ENCODE data around the gene PYGM.

The PYGM gene

GRCh38 chr11:64722141-64723065 lies 37.4 kb downstream of the PYGM start:
- DNase-seq (ENCODE audit: extremely low spot score, insufficient read length, low read depth) (no peak), FAIRE-seq (no peak)

GRCh38 chr11:64721359-64721699 lies 38.4 kb downstream of the PYGM start:
- no peak for FAIRE-seq
- DNase-seq (ENCODE audit: extremely low spot score, insufficient read length, low read depth), result no peak

GRCh38 chr11:64720640-64721358 lies 39.0 kb downstream of the PYGM start:
- no peak for FAIRE-seq
- DNase-seq (ENCODE audit: extremely low spot score, insufficient read length, low read depth), result no peak

GRCh38 chr11:64720167-64720566 lies 39.6 kb downstream of the PYGM start:
- FAIRE-seq (no peak), DNase-seq (ENCODE audit: extremely low spot score, insufficient read length, low read depth) (no peak)

GRCh38 chr11:64719406-64719805 lies 40.4 kb downstream of the PYGM start:
- DNase-seq (ENCODE audit: extremely low spot score, insufficient read length, low read depth) (no peak), FAIRE-seq (no peak)

- no peak for FAIRE-seq
- DNase-seq (ENCODE audit: extremely low spot score, insufficient read length, low read depth), result no peak
These were observed 41.0 kb downstream of the PYGM start for GRCh38 chr11:64718780-64719124.

GRCh38 chr11:64718084-64718779 lies 41.5 kb downstream of the PYGM start:
- no peak for DNase-seq (ENCODE audit: extremely low spot score, insufficient read length, low read depth)
- no peak for FAIRE-seq

GRCh38 chr11:64717268-64717578 lies 42.6 kb downstream of the PYGM start:
- no peak for DNase-seq (ENCODE audit: extremely low spot score, insufficient read length, low read depth)
- no peak for FAIRE-seq

- FAIRE-seq (no peak), DNase-seq (ENCODE audit: extremely low spot score, insufficient read length, low read depth) (no peak)
These were observed 43.1 kb downstream of the PYGM start for GRCh38 chr11:64716473-64717267.

GRCh38 chr11:64715756-64716472 lies 43.9 kb downstream of the PYGM start:
- DNase-seq (ENCODE audit: extremely low spot score, insufficient read length, low read depth) (no peak), FAIRE-seq (no peak)

GRCh38 chr11:64715110-64715509 lies 44.7 kb downstream of the PYGM start:
- FAIRE-seq (no peak), DNase-seq (ENCODE audit: extremely low spot score, insufficient read length, low read depth) (no peak)

- FAIRE-seq (no peak), DNase-seq (ENCODE audit: extremely low spot score, insufficient read length, low read depth) (no peak)
These were observed 45.1 kb downstream of the PYGM start for GRCh38 chr11:64714666-64715065.

- FAIRE-seq, result no peak
- DNase-seq (ENCODE audit: extremely low spot score, insufficient read length, low read depth), result no peak
These were observed 45.9 kb downstream of the PYGM start for GRCh38 chr11:64713781-64714363.

GRCh38 chr11:64713016-64713707 lies 46.6 kb downstream of the PYGM start:
- DNase-seq (ENCODE audit: extremely low spot score, insufficient read length, low read depth) (no peak), FAIRE-seq (no peak)

GRCh38 chr11:64712430-64713015 lies 47.3 kb downstream of the PYGM start:
- DNase-seq (ENCODE audit: extremely low spot score, insufficient read length, low read depth), result no peak
- FAIRE-seq, result no peak

GRCh38 chr11:64711956-64712362 lies 47.8 kb downstream of the PYGM start:
- DNase-seq (ENCODE audit: extremely low spot score, insufficient read length, low read depth) (no peak), FAIRE-seq (no peak)

- FAIRE-seq, result no peak
These were observed 48.4 kb downstream of the PYGM start for GRCh38 chr11:64711138-64711955.

More at GRCh38 chr11:64711138-64711955, 48.4 kb downstream of the PYGM start:
- no peak for DNase-seq (ENCODE audit: extremely low spot score, insufficient read length, low read depth)
